Measurements from ENCODE around the gene ZFYVE28.

DNA sequence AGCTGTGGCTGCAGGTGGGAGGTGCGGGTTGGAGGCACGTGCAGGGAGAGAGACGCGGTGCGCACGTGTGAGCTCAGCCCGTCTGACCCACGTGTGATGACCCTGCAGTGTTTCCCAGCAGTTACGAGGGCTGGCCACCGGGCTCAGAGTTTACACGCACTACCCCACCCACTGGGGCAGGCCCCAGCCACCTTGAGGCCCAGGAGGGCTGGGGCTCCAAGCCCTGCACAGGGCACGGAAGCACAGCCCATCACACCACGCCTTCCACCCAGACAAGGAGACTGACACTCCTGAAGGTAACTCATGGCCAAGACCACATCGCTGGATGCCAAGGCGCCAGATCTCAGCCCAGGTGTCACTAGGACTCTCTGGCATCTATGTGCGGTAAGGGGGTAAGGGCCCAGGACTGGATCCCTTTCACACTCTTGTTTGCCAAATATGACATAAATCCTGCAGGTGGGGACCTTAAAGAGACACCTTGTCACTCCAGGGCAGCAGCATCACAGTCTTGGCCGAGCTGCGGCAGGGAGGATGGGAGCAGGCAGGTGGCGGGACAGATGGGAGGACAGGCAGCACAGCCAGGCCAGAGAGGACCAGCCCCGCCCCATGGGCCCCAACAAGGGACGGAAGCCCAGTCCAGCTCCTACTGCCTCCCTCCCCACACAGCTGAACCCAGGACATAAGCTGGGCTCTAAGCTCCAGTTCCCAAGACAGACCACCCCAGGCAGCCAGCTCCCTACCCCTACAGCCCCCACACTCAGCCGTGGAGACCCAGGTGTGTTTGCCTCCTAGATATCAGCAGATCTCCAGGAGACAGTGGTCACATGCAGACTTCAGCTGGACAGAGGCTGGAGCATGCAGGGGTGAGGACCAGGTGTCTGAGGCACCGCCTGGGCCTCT is 56.8 kb downstream of the ZFYVE28 start:
- TF ChIP-seq POLR2A (IDR thresholded peaks at IDR 0.05; ENCODE audit: control extremely low read depth in 1 of 2, low read depth in 2 of 2, low read length in 2 of 2): no peak
- TF ChIP-seq CREB1 (IDR thresholded peaks at IDR 0.05): no peak
- TF ChIP-seq, protein P1, sequence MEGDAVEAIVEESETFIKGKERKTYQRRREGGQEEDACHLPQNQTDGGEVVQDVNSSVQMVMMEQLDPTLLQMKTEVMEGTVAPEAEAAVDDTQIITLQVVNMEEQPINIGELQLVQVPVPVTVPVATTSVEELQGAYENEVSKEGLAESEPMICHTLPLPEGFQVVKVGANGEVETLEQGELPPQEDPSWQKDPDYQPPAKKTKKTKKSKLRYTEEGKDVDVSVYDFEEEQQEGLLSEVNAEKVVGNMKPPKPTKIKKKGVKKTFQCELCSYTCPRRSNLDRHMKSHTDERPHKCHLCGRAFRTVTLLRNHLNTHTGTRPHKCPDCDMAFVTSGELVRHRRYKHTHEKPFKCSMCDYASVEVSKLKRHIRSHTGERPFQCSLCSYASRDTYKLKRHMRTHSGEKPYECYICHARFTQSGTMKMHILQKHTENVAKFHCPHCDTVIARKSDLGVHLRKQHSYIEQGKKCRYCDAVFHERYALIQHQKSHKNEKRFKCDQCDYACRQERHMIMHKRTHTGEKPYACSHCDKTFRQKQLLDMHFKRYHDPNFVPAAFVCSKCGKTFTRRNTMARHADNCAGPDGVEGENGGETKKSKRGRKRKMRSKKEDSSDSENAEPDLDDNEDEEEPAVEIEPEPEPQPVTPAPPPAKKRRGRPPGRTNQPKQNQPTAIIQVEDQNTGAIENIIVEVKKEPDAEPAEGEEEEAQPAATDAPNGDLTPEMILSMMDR (IDR thresholded peaks at IDR 0.05; ENCODE audit: control extremely low read depth in 1 of 3, insufficient read depth in 1 of 3, low read depth in 1 of 3, low read length in 3 of 3): peak in 1 of 3 experiments; percentile 13; a peak in 1 of 4 replicates
- no peak for TF ChIP-seq YY1 (IDR thresholded peaks at IDR 0.05; ENCODE audit: low read depth, low read length)
- no peak for TF ChIP-seq CTBP2 (IDR thresholded peaks at IDR 0.05; ENCODE audit: borderline replicate concordance, insufficient read depth, insufficient read length, low read length)
- TF ChIP-seq JUN (IDR thresholded peaks at IDR 0.05; ENCODE audit: low read depth, low read length): no peak
- no peak for TF ChIP-seq TEAD4 (IDR thresholded peaks at IDR 0.05; ENCODE audit: low read depth, low read length)
- no peak for TF ChIP-seq POLR2AphosphoS5 (IDR thresholded peaks at IDR 0.05; ENCODE audit: low read depth, low read length)
- TF ChIP-seq EZH2 (IDR thresholded peaks at IDR 0.05; ENCODE audit: low read depth, low read length, severe bottlenecking): no peak
- TF ChIP-seq, protein P2, sequence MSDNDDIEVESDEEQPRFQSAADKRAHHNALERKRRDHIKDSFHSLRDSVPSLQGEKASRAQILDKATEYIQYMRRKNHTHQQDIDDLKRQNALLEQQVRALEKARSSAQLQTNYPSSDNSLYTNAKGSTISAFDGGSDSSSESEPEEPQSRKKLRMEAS (IDR thresholded peaks at IDR 0.05): no peak
- no peak for TF ChIP-seq SRF (IDR thresholded peaks at IDR 0.05; ENCODE audit: low read depth, low read length)
- TF ChIP-seq GTF2F1 (IDR thresholded peaks at IDR 0.05; ENCODE audit: borderline replicate concordance, low read depth, low read length): no peak
- TF ChIP-seq CHD2 (IDR thresholded peaks at IDR 0.05; ENCODE audit: low read length): no peak

All from H1 (cell line).